GM19043 (cell line): ENCODE measurements around the gene ABCA9.
"Not testable (repeated sequence)": the region's sequence is repeated elsewhere in the genome, so short reads cannot be mapped to it uniquely, and the experiment has no call there.

Experiments
- ATAC-seq: cut with Tn5 transposase; IDR thresholded peaks from one replicate; pipeline ENCODE4 v1.9.1; 2021; ENCODE audit warnings: low read depth; ENCODE audit not compliant: unreplicated experiment

Gene ABCA9

GRCh38 chr17:68959117-68959516 lies 101.6 kb downstream of the ABCA9 start:
- ATAC-seq, result not testable (repeated sequence)

GRCh38 chr17:68957944-68958343 lies 102.8 kb downstream of the ABCA9 start:
- ATAC-seq, result no peak

GRCh38 chr17:68955181-68955841 lies 105.4 kb downstream of the ABCA9 start, which contains the start of gene ABCA8:
Gene ABCA8 (minus strand): TSS chr17:68955392. CDS start chr17:68942034, 13,358 bp downstream.
- ATAC-seq, result no peak

- no peak for ATAC-seq
Measured at GRCh38 chr17:68954146-68954896, 106.4 kb downstream of the ABCA9 start.

- no peak for ATAC-seq
Measured at GRCh38 chr17:68953340-68953997, 107.3 kb downstream of the ABCA9 start.

GRCh38 chr17:68950725-68951124 lies 110.0 kb downstream of the ABCA9 start:
- ATAC-seq, result no peak

- not testable (repeated sequence) for ATAC-seq
Measured at GRCh38 chr17:68947868-68948267, 112.9 kb downstream of the ABCA9 start.

GRCh38 chr17:68944435-68945035 lies 116.2 kb downstream of the ABCA9 start:
- no peak for ATAC-seq

- ATAC-seq, result not testable (repeated sequence)
Measured at GRCh38 chr17:68943812-68944182, 116.9 kb downstream of the ABCA9 start.

GRCh38 chr17:68943123-68943811 lies 117.5 kb downstream of the ABCA9 start:
- no peak for ATAC-seq

- no peak for ATAC-seq
Measured at GRCh38 chr17:68942389-68942788, 118.3 kb downstream of the ABCA9 start.

GRCh38 chr17:68941761-68942160 lies 119.0 kb downstream of the ABCA9 start:
- no peak for ATAC-seq

GRCh38 chr17:68939195-68939594 lies 121.5 kb downstream of the ABCA9 start:
- no peak for ATAC-seq

- ATAC-seq, result no peak
Measured at GRCh38 chr17:68937890-68938514, 122.7 kb downstream of the ABCA9 start.

GRCh38 chr17:68927516-68927915 lies 133.2 kb downstream of the ABCA9 start:
- no peak for ATAC-seq

GRCh38 chr17:68924793-68925720 lies 135.7 kb downstream of the ABCA9 start:
- ATAC-seq, result no peak
